AG04450 (cell line): ENCODE data around the gene MEGF8. TPM values are rescaled to one million over a fixed set of nuclear protein-coding genes. Genes with fewer than 3 reads are reported as not detected.

Source experiments
- CTCF ChIA-PET: fragments of 300-600, 350-600 bp; formaldehyde crosslinking; extraction: SDS; loops from one replicate; lab custom pipeline; 2022; ENCODE audit warnings: antibody characterized with exemption, inconsistent platforms; lab: Charles Lee
- POLR2A ChIA-PET: fragments of 350-600 bp; formaldehyde crosslinking; extraction: SDS; loops from one replicate; lab custom pipeline; 2021; ENCODE audit warnings: antibody characterized with exemption, inconsistent platforms; lab: Yijun Ruan, JAX
- DNase-seq: peaks from one replicate; pipeline ENCODE4 v3.0.0-alpha.2; 2011; ENCODE audit warnings: low read depth, low spot score
- H3K27ac ChIP-seq: one replicate; pipeline ENCODE4 v1.5.1; 2012; ENCODE audit warnings: low read depth, low read length, control low read depth
- H3K27me3 ChIP-seq: one replicate; pipeline ENCODE4 v1.6.0; 2012; ENCODE audit warnings: low read length; ENCODE audit not compliant: control insufficient read depth, insufficient read depth
- H3K4me3 ChIP-seq: 2 replicates; pipeline ENCODE4 v1.5.1; 2011; ENCODE audit warnings: mild to moderate bottlenecking, low read depth, low read length, control low read depth
- H3K9me3 ChIP-seq: 2 replicates; pipeline ENCODE4 v1.5.1; 2012; ENCODE audit warnings: low read length; ENCODE audit not compliant: control insufficient read depth, insufficient read depth
- polyA plus RNA-seq: library from polyadenylated mRNA; depleted of rRNA; stranded (reverse); fragments of >200 nt; gene quantifications from 2 replicates; pipeline ENCODE4 v1.2.3, GENCODE V29; 2011
- TF ChIP-seq, protein P1 (sequence below): IDR thresholded peaks from 2 replicates; pipeline ENCODE4 v1.5.1; 2011; ENCODE audit warnings: low read depth, low read length, control low read depth, inconsistent platforms

Gene MEGF8
- polyA plus RNA-seq, 1 experiment: 10.6 TPM

DNA sequence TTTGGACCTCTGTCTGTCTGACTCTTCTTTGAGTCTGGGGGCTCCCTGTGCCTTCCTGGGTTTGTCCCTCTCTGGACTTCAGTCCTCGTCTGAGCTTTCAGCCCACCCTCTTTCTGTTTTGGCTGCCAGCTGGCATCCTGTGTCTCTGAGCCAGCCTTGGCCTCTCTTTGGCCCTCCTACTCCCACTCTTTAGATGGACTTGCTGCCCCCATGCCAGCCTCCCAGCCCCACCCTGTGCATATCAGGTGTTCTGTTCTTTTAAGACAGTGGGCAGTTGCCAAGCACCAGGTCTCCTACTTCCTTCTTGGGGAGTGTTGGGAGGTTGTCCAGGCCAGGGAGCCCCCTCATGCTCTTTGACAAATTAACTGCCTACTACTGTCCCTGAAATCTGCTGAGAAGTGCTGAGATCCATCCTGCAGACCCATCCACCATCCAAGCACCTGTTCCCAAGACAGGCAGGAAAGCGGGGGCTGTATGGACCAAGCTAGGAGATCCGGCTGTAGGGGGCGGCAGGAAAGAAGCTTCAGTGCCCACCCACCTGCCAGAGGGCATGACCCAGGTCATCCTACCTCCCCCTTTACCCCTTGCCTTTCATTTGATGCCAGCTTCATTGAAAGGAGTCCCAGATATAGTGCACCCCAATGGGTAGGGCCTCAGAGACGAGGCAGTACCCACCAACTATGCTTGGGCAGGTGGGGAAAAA is 46.8 kb upstream of the MEGF8 start:
- H3K9me3 ChIP-seq: no peaks in the 10 kb centered on the region; the same call in 1 of the 2 replicates
- DNase-seq: no peak
- POLR2A ChIA-PET: interaction anchor here (0.9 to 1.3 kb wide), 2 partner anchors 28 to 32 kb away, joined by 3 to 8 read pairs; no protein-coding TSS in a partner anchor
- no peak overlapping the region for H3K4me3 ChIP-seq
- peak overlapping the region; percentile 21 for H3K27ac ChIP-seq
- no peaks in the 10 kb centered on the region for H3K27me3 ChIP-seq
- CTCF ChIA-PET: interaction anchor here (0.5 to 5.1 kb wide), 13 partner anchors 8 to 175 kb away, joined by 3 to 118 read pairs (median 5); partner anchors contain the start of gene GSK3A
- TF ChIP-seq, protein P1, sequence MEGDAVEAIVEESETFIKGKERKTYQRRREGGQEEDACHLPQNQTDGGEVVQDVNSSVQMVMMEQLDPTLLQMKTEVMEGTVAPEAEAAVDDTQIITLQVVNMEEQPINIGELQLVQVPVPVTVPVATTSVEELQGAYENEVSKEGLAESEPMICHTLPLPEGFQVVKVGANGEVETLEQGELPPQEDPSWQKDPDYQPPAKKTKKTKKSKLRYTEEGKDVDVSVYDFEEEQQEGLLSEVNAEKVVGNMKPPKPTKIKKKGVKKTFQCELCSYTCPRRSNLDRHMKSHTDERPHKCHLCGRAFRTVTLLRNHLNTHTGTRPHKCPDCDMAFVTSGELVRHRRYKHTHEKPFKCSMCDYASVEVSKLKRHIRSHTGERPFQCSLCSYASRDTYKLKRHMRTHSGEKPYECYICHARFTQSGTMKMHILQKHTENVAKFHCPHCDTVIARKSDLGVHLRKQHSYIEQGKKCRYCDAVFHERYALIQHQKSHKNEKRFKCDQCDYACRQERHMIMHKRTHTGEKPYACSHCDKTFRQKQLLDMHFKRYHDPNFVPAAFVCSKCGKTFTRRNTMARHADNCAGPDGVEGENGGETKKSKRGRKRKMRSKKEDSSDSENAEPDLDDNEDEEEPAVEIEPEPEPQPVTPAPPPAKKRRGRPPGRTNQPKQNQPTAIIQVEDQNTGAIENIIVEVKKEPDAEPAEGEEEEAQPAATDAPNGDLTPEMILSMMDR: no peak

DNA sequence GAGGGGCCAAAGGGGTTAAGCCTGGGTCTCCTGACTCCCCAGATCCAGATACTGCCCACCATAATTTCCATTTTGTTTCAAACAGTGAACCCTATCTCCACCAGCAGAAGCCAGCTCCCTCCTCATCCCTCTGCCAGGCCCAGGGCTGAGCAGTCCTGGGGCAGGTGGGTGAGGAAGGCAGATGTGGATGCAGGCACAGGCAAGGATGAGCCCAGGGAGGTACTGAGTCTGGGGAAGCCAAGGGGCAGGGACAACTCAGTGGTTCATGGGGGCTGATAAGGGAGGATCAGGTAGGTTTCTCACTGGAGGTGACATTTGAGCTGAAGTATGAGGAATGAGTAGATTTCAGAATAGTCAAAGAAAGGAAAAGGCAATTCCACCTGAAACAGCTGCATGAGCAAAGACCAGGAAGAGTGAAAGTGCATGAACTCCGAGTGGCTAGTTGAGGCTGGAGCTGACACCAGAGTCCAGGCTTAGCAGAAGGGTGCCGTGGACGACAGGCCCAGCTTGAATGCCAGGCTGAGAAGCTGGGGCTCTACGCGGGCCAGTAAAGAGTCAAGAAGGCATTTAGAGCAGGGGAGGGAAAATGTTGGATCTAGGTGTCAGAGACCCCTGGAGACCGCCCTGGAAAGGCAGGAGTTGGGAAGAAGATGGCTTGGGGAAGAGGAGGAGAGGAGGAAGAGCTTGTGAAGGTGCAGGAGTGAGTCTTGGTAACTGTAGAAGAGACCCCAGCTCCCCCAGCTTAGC is 46.1 kb upstream of the MEGF8 start:
- DNase-seq: no peak
- Histone ChIP-seq H3K27ac (no peak overlapping the region), H3K27me3 (no peaks in the 10 kb centered on the region), H3K4me3 (peak overlapping the region; percentile 75), H3K9me3 (no peaks in the 10 kb centered on the region; the same call in 1 of the 2 replicates)
- CTCF ChIA-PET: interaction anchor here (0.5 to 5.1 kb wide), 23 partner anchors 8 to 176 kb away, joined by 3 to 118 read pairs (median 4); partner anchors contain the start of genes ERF, GSK3A and POU2F2
- TF ChIP-seq, protein P1: no peak
- POLR2A ChIA-PET: interaction anchor here (0.6 to 1.3 kb wide), 9 partner anchors 9 to 37 kb away, joined by 3 to 11 read pairs (median 6); partner anchors contain the start of gene GSK3A

DNA sequence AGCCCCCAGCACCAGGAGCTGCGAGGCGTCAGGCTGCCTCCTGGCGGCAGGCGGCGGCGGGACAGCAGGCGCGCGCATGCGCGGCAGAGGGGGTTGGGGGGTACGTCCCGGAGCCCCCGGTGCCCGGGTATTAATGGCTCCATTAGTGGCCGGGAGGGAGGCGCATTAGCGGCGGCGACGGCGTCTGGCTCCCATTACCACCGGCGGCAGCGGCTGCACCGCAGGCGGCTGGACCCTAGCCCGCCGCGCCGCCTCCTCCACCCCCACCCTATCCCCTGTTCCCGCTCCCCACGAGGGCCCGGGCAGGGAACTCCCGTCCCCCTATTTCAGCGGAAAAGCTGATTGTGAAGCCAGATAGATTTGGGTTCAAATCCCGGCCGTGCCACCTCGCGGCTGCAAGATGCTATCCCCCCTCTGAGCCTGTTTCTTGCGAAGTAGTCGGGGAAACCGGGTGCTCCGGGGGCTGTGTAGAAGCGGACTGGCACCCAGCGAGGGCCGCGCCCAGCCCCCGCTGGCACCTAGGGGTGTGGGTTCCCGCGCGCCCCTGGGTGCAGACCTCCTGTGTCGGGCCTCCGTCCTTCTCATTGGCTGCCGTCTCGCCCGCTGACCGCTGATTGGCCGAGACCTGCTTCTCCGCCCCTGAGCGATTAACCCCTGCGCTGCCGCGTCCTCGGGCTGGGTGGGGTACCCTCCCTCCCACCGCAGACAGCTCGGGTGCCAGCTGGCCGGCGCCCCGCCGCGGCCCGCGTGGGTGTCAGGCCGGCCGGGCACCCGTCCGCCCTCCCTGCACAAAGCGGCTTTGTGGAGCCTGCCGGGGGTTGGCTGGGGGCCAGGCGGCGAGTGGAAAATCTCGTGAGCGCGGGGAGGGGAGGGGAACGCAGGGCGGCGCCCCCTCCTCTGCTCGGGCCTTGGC is 45.3 kb upstream of the MEGF8 start:
- peak overlapping the region; percentile 75 for H3K4me3 ChIP-seq
- TF ChIP-seq, protein P1: peak; percentile 85
- peak; percentile 60 for DNase-seq
- no peaks in the 10 kb centered on the region; the same call in 1 of the 2 replicates for H3K9me3 ChIP-seq
- no peaks in the 10 kb centered on the region for H3K27me3 ChIP-seq
- peak overlapping the region; percentile 47 for H3K27ac ChIP-seq
- POLR2A ChIA-PET: interaction anchor here (0.6 to 1.3 kb wide), 9 partner anchors 10 to 1348 kb away, joined by 3 to 11 read pairs (median 5); partner anchors contain the start of gene GSK3A
- CTCF ChIA-PET: interaction anchor here (0.6 to 5.1 kb wide), 24 partner anchors 8 to 347 kb away, joined by 3 to 118 read pairs (median 4); partner anchors contain the start of genes ERF, GSK3A and POU2F2

DNA sequence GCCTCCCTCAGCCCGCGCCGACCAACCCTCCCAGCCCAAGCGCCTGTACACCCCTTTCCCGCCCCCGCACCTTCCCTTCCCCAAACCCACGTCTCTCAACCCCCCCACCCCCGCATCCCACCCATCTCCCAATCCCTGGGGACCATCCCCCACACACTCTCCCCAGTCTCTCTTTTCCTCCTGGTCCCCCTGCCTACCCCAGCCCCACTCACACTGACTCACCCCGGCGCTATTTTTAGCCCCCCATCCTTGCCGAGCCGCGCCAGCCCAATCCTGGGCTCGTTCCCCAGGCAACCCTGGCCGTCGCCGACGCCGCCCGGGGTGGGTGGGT is 44.7 kb upstream of the MEGF8 start:
- no peak for DNase-seq
- POLR2A ChIA-PET: interaction anchor here (1.0 kb wide), 1 partner anchor 37 kb away, joined by 3 read pairs; no protein-coding TSS in a partner anchor
- Histone ChIP-seq H3K4me3 (peak overlapping the region; percentile 75), H3K27ac (peak overlapping the region; percentile 47), H3K27me3 (no peaks in the 10 kb centered on the region), H3K9me3 (no peaks in the 10 kb centered on the region; the same call in 1 of the 2 replicates)
- TF ChIP-seq, protein P1: no peak
- CTCF ChIA-PET: interaction anchor here (0.9 to 5.1 kb wide), 4 partner anchors 10 to 36 kb away, joined by 6 to 118 read pairs (median 14); partner anchors contain the start of genes ERF and GSK3A
